Measurements from ENCODE around the gene INPP5D.

- TF ChIP-seq CTCF (IDR thresholded peaks at IDR 0.05) = no peak
- TF ChIP-seq POLR2A (IDR thresholded peaks at IDR 0.05) = no peak
Observed at GRCh38 chr2:233129351-233129978, 69.3 kb downstream of the INPP5D start.

Data from testis (tissue), 2 donors.